Left lung (tissue), 14 donors: ENCODE data around the gene MED16. TPM values are rescaled to one million over a fixed set of nuclear protein-coding genes. Genes with fewer than 3 reads are reported as not detected.

ENCODE experiments used
- ATAC-seq: fragments of 200-7000 bp; cut with Tn5 transposase; one replicate; pipeline ENCODE4 v1.9.1; 2020; ENCODE audit warnings: moderate library complexity
- DNase-seq, 4 donors: peaks; one replicate each; pipeline ENCODE4 v3.0.0-alpha.2; 2013 to 2020
- H3K27ac ChIP-seq, 2 donors: fragments of 200-600 bp; sonication (generic) in 1 of 2; one replicate each; pipeline versions ENCODE4 v1.5.0 to v1.8.0; 2020 to 2021
- H3K27me3 ChIP-seq, 2 donors: fragments of 200-600 bp; sonication (generic) in 1 of 2; one replicate each; pipeline versions ENCODE4 v1.5.0 to v1.8.0; 2020 to 2021
- H3K36me3 ChIP-seq, 2 donors: fragments of 200-600 bp; sonication (generic) in 1 of 2; one replicate each; pipeline versions ENCODE4 v1.5.0 to v1.8.0; 2020 to 2021
- H3K4me1 ChIP-seq, 2 donors: fragments of 200-600 bp; one replicate each; pipeline ENCODE4 v1.8.0; 2021
- H3K4me3 ChIP-seq, 2 donors: fragments of 200-600 bp; sonication (generic) in 1 of 2; one replicate each; pipeline versions ENCODE4 v1.5.0 to v1.8.0; 2020 to 2021; ENCODE audit warnings: mild to moderate bottlenecking in 1 of 2
- H3K9me3 ChIP-seq, 2 donors: fragments of 200-600 bp; sonication (generic) in 1 of 2; one replicate each; pipeline versions ENCODE4 v1.5.0 to v1.8.0; 2020 to 2021
- CTCF ChIP-seq, 2 donors: fragments of 200-600 bp; sonication (generic) in 1 of 2; IDR thresholded peaks; one replicate each; pipeline versions ENCODE4 v1.5.0 to v1.8.0; 2021; ENCODE audit warnings: antibody characterized with exemption in 2 of 2
- intact Hi-C, 2 donors: fragments of 100-400 bp; cut with DNase I; formaldehyde crosslinking; loops; one replicate each; pipeline versions ENCODE4 v1.11.2 to v1.14.2; 2022
- long read RNA-seq, 12 donors: library from polyadenylated mRNA in 2 of 12; unstranded in 2 of 12; transcript quantifications; one replicate each; pipeline ENCODE4 v2.0.0 and lab custom pipeline, GENCODE V29; 2019 to 2026
- polyA plus RNA-seq, 6 donors: library from polyadenylated mRNA; unstranded; fragments of 120-200 nt; gene quantifications; one replicate each; pipeline ENCODE4 v1.2.1, GENCODE V29; 2013; ENCODE audit not compliant: insufficient read length in 6 of 6
- total RNA-seq, 2 donors: library from RNA; stranded (reverse); fragmentation: NEBNext Ultra II Directional; extraction: Animal tissue kit (Norgen Biotek cat#: 25700); gene quantifications; one replicate each; pipeline ENCODE4 v1.2.1, GENCODE V29; 2021
- donor health status: DM: no; HTN: yes; CAD: no.
- donor health status: DM: no; HTN: no; CAD: no.

Gene MED16
- total RNA-seq: 10 to 100 TPM; 51.7 to 55.8 TPM
- 10 to 100 TPM; 42.4 to 61.7 (median 53.0) TPM for polyA plus RNA-seq
- long read RNA-seq, donor 1, transcript MED16-204 (15 exons, 3,420 nt): major isoform, 18 of 50 reads
- long read RNA-seq, donor 1, partial matches to known transcripts: 30 of 50 reads
- long read RNA-seq, donor 1, other reads (novel, unspliced or antisense): 0 of 50 reads
- long read RNA-seq, donor 2, transcript MED16-204 (15 exons, 3,420 nt): major isoform, 10 of 32 reads
- long read RNA-seq, donor 2, partial matches to known transcripts: 22 of 32 reads
- long read RNA-seq, donor 2, other reads (novel, unspliced or antisense): 0 of 32 reads
- long read RNA-seq, donor 3, transcript MED16-204 (15 exons, 3,420 nt): major isoform, 9 of 9 reads
- long read RNA-seq, donor 3, partial matches to known transcripts: 0 of 9 reads
- long read RNA-seq, donor 3, other reads (novel, unspliced or antisense): 0 of 9 reads
- long read RNA-seq, donor 4, transcript MED16-204 (15 exons, 3,420 nt): major isoform, 6 of 9 reads
- long read RNA-seq, donor 4, partial matches to known transcripts: 3 of 9 reads
- long read RNA-seq, donor 4, other reads (novel, unspliced or antisense): 0 of 9 reads
- long read RNA-seq, donor 5, transcript MED16-204 (15 exons, 3,420 nt): major isoform, 7 of 24 reads
- long read RNA-seq, donor 5, partial matches to known transcripts: 17 of 24 reads
- long read RNA-seq, donor 5, other reads (novel, unspliced or antisense): 0 of 24 reads
- long read RNA-seq, donor 6, transcript MED16-204 (15 exons, 3,420 nt): major isoform, 6 of 11 reads
- long read RNA-seq, donor 6, partial matches to known transcripts: 5 of 11 reads
- long read RNA-seq, donor 6, other reads (novel, unspliced or antisense): 0 of 11 reads
- long read RNA-seq, donor 7, partial matches to known transcripts: 0 of 3 reads
- long read RNA-seq, donor 7, other reads (novel, unspliced or antisense): 0 of 3 reads
- long read RNA-seq, donor 8, transcript MED16-204 (15 exons, 3,420 nt): major isoform, 10 of 22 reads
- long read RNA-seq, donor 8, partial matches to known transcripts: 12 of 22 reads
- long read RNA-seq, donor 8, other reads (novel, unspliced or antisense): 0 of 22 reads
- long read RNA-seq, donor 9: 0 reads
- long read RNA-seq, donor 10, transcript MED16-204 (15 exons, 3,420 nt): major isoform, 12 of 27 reads
- long read RNA-seq, donor 10, partial matches to known transcripts: 12 of 27 reads
- long read RNA-seq, donor 10, other reads (novel, unspliced or antisense): 2 of 27 reads
- long read RNA-seq, donor 11: 0 reads
- long read RNA-seq, donor 12, transcript MED16-204 (15 exons, 3,420 nt): major isoform, 6 of 15 reads
- long read RNA-seq, donor 12, partial matches to known transcripts: 9 of 15 reads
- long read RNA-seq, donor 12, other reads (novel, unspliced or antisense): 0 of 15 reads

DNA sequence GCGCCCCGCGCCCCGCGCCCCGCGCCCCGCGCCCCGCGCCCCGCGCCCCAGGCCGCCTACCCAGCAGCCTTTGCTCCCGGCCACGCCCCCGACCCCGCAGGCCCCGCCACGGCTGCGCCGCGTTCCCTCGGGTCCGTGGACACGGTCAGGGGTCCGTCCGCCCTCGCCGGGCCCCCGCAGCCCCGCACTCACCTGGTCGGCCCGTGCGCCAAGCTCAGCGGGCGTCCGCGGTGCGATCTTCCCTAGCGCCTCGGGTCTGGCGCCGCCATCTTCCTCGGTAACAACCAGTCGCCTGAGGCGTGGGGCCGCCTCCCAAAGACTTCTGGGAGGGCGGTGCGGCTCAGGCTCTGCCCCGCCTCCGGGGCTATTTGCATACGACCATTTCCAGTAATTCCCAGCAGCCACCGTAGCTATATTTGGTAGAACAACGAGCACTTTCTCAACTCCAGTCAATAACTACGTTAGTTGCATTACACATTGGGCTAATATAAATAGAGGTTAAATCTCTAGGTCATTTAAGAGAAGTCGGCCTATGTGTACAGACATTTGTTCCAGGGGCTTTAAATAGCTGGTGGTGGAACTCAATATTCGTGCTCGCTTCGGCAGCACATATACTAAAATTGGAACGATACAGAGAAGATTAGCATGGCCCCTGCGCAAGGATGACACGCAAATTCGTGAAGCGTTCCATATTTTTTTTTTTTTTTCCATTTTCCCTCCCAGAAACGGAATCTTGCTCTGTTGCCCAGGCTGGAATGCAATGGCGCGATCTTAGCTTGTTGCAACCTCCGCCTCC is at the start of gene MED16, which contains the start of gene RNU6-9:
Gene MED16, minus strand, starts transcription at position 294 of the 796 bp plus-strand sequence. CDS start 2,056 bp downstream, outside the sequence.
Gene RNU6-9, plus strand, starts transcription at position 591 of the 796 bp plus-strand sequence.
- intact Hi-C loops: no loop called here
- peaks cover 0 to 47% of the 10 kb centered on the region in 2 donors for H3K36me3 ChIP-seq
- ATAC-seq: peak; percentile 98

GRCh38 chr19:942133-942645 is 49.2 kb upstream of the MED16 start:
- Histone ChIP-seq H3K27me3 (no peaks in the 10 kb centered on the region), H3K27ac (no peak overlapping the region), H3K36me3 (peaks cover 0 to 10% of the 10 kb centered on the region in 2 donors), H3K4me3 (no peak overlapping the region), H3K9me3 (no peaks in the 10 kb centered on the region), H3K4me1 (peaks cover 14 to 49% of the 10 kb centered on the region in 2 donors)
- ATAC-seq (no peak), DNase-seq (no peak)
- no peak for TF ChIP-seq CTCF (IDR thresholded peaks at IDR 0.05)
- intact Hi-C loops: no loop called here

More for the DNA sequence above, at the start of gene MED16, which contains the start of gene RNU6-9:
- H3K4me1 ChIP-seq: peaks cover 0 to 14% of the 10 kb centered on the region in 2 donors
- DNase-seq: peak; percentile 93 to 97 (median 96)
- H3K27me3 ChIP-seq: no peaks in the 10 kb centered on the region
- H3K9me3 ChIP-seq: no peaks in the 10 kb centered on the region
- TF ChIP-seq CTCF (IDR thresholded peaks at IDR 0.05): peak in 1 of 2 donors; percentile 16
- peak within 1 kb of the TSS; percentile 90 to 95 for H3K27ac ChIP-seq
- H3K4me3 ChIP-seq: peak within 1 kb of the TSS; percentile 72 to 76

GRCh38 chr19:941292-942132 is 48.5 kb upstream of the MED16 start:
- DNase-seq (no peak), ATAC-seq (no peak)
- Histone ChIP-seq H3K36me3 (peaks cover 0 to 10% of the 10 kb centered on the region in 2 donors), H3K4me1 (peaks cover 14 to 52% of the 10 kb centered on the region in 2 donors), H3K27ac (peak overlapping the region in 1 of 2 donors; percentile 79), H3K4me3 (peak overlapping the region; percentile 14 to 42), H3K9me3 (no peaks in the 10 kb centered on the region), H3K27me3 (no peaks in the 10 kb centered on the region)
- TF ChIP-seq CTCF (IDR thresholded peaks at IDR 0.05): no peak
- intact Hi-C loops: no loop called here
